ENCODE measurements around the gene CDK14. TPM values are rescaled to one million over a fixed set of nuclear protein-coding genes. Genes with fewer than 3 reads are reported as not detected.

Gene CDK14
- total RNA-seq, 5 donors from 2014 or later (not counting 1 experiment from before 2014, with no cell fraction given): 0.86 to 6.6 (median 1.6) TPM

DNA sequence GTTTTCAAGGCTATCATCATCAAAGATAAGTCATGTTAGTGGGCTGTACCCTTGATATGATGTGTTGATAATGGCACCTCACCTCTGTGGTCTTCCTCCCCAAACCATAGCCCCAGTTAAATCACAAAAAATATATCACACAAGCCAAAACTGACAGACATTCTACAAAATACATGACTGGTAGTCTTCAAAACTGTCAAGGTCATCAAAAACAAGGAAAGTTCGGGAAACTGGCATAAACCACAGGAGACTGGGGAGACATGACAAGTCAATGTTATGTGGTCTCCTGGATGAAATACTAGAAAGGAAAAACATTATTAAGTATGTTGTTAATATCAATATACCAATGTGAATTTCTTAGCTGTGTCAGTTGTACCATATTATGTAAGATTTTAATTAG, 388.6 kb downstream of the CDK14 start:
- no peaks in the 10 kb centered on the region for H3K27me3 ChIP-seq (replicated peaks in 1 of 2; ENCODE audit: control insufficient read depth in 2 of 2, extremely low read depth in 1 of 2, insufficient read depth in 2 of 2, low read length in 1 of 2)
- no peaks in the 10 kb centered on the region for H3K4me1 Mint-ChIP-seq
- H3K36me3 Mint-ChIP-seq: no peaks in the 10 kb centered on the region
- H3K9me3 Mint-ChIP-seq: peaks cover 5 to 18% (median 9%) of the 10 kb centered on the region in 3 donors
- H3K4me3 ChIP-seq (ENCODE audit: control insufficient read depth in 1 of 2, extremely low read depth in 1 of 2, low read length in 1 of 2): no peak overlapping the region
- ChIA-PET POLR2A (no interaction called here), CTCF (no interaction called here)
- no CpG with 5 or more reads among the region's 1 CpG for WGBS (ENCODE audit: insufficient coverage)
- DNase-seq: no peak
- no peaks in the 10 kb centered on the region for H3K9me3 ChIP-seq
- no peak overlapping the region for H3K4me3 Mint-ChIP-seq
- no peak overlapping the region for H3K27ac ChIP-seq (ENCODE audit: low read length)
- peaks cover 0 to 3% of the 10 kb centered on the region in 2 donors for H3K27me3 Mint-ChIP-seq
- no peak for ATAC-seq (replicated peaks in 1 of 4)
- no peaks in the 10 kb centered on the region for H3K4me1 ChIP-seq (ENCODE audit: control insufficient read depth in 1 of 2, extremely low read depth in 1 of 2, insufficient read depth in 2 of 2, low read length in 2 of 2)
- no peak overlapping the region for H3K27ac Mint-ChIP-seq
- no peaks in the 10 kb centered on the region for H3K36me3 ChIP-seq (ENCODE audit: control insufficient read depth in 2 of 2, extremely low read depth in 1 of 2, insufficient read depth in 1 of 2, low read length in 1 of 2)

DNA sequence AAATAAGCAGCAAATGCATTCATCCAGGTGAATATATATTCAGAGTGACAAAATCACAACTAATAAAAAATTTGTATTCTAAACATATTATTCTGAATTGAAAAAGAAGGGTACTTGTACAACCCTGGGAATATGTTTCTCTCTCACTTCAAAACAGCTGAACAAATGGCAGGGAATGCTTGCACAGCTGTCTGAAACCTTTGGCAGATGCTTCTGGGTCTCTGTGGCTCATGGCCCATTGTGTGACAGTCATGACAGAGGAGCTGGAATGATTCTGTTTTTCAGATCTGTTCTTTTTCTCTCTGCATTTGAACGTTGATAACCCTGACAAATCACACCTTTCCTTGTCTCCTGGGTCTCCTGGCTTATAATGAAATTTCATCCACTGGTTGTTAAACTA, 392.4 kb downstream of the CDK14 start:
- H3K9me3 Mint-ChIP-seq: peaks cover 0 to 3% (median 0%) of the 10 kb centered on the region in 3 donors
- H3K36me3 ChIP-seq (ENCODE audit: control insufficient read depth in 2 of 2, extremely low read depth in 1 of 2, insufficient read depth in 1 of 2, low read length in 1 of 2): no peaks in the 10 kb centered on the region
- WGBS (ENCODE audit: insufficient coverage): no CpG with 5 or more reads among the region's 1 CpG
- H3K4me1 Mint-ChIP-seq: no peaks in the 10 kb centered on the region
- no peak overlapping the region for H3K27ac ChIP-seq (ENCODE audit: low read length)
- no peak overlapping the region for H3K27ac Mint-ChIP-seq
- ChIA-PET POLR2A (no interaction called here), CTCF (no interaction called here)
- no peaks in the 10 kb centered on the region for H3K4me1 ChIP-seq (ENCODE audit: control insufficient read depth in 1 of 2, extremely low read depth in 1 of 2, insufficient read depth in 2 of 2, low read length in 2 of 2)
- ATAC-seq (replicated peaks in 1 of 4) (no peak), DNase-seq (no peak)
- H3K4me3 Mint-ChIP-seq: no peak overlapping the region
- H3K4me3 ChIP-seq (ENCODE audit: control insufficient read depth in 1 of 2, extremely low read depth in 1 of 2, low read length in 1 of 2): no peak overlapping the region
- no peaks in the 10 kb centered on the region for H3K27me3 ChIP-seq (replicated peaks in 1 of 2; ENCODE audit: control insufficient read depth in 2 of 2, extremely low read depth in 1 of 2, insufficient read depth in 2 of 2, low read length in 1 of 2)
- no peaks in the 10 kb centered on the region for H3K36me3 Mint-ChIP-seq
- H3K27me3 Mint-ChIP-seq: no peaks in the 10 kb centered on the region
- H3K9me3 ChIP-seq: no peaks in the 10 kb centered on the region

DNA sequence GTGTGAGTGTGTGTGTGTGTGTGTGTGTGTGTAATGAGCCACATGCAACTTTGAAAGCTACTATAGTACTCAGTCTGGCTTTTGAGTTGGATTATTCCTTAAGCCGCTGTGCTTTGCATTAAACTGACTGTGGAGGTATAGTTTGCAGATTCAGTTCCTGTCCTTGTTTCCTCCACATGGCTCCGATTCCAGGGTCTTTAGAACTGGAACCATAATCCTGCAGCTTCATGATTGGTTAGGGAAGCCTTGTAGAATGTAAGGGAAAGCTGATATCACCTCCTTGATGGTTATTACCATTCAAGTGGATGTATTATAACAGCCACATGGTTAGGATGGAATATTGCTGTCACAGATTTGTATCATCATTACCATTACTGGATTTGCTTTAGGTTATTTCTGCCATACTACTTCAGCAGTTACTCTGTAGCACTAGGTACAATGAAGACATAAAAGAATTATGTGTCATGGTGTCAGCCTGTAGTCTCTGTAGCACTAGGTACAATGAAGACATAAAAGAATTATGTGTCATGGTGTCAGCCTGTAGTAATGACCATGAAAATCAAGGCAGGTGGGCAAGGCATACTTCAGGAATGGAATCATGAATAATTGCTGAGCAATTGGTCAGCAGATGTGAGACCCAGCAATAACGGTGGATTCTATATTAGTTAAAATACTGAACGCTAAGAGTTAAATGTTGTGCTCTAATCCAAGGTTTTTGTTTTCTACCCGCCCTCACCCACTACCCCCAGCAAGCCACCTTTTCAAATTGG, 393.1 kb downstream of the CDK14 start:
- POLR2A ChIA-PET: no interaction called here
- Histone ChIP-seq H3K4me3 (ENCODE audit: control insufficient read depth in 1 of 2, extremely low read depth in 1 of 2, low read length in 1 of 2) (no peak overlapping the region), H3K4me1 (ENCODE audit: control insufficient read depth in 1 of 2, extremely low read depth in 1 of 2, insufficient read depth in 2 of 2, low read length in 2 of 2) (no peaks in the 10 kb centered on the region), H3K27ac (ENCODE audit: low read length) (no peak overlapping the region), H3K27me3 (replicated peaks in 1 of 2; ENCODE audit: control insufficient read depth in 2 of 2, extremely low read depth in 1 of 2, insufficient read depth in 2 of 2, low read length in 1 of 2) (no peaks in the 10 kb centered on the region), H3K9me3 (no peaks in the 10 kb centered on the region), H3K36me3 (ENCODE audit: control insufficient read depth in 2 of 2, extremely low read depth in 1 of 2, insufficient read depth in 1 of 2, low read length in 1 of 2) (no peaks in the 10 kb centered on the region)
- DNase-seq (no peak), ATAC-seq (replicated peaks in 1 of 4) (no peak)
- CTCF ChIA-PET: no interaction called here
- Mint-ChIP-seq H3K4me3 (no peak overlapping the region), H3K9me3 (peaks cover 0 to 3% (median 0%) of the 10 kb centered on the region in 3 donors), H3K27ac (no peak overlapping the region), H3K36me3 (no peaks in the 10 kb centered on the region), H3K27me3 (no peaks in the 10 kb centered on the region), H3K4me1 (no peaks in the 10 kb centered on the region)
- 100% methylated on average over 1 of the region's 5 CpGs for WGBS (ENCODE audit: insufficient coverage)

DNA sequence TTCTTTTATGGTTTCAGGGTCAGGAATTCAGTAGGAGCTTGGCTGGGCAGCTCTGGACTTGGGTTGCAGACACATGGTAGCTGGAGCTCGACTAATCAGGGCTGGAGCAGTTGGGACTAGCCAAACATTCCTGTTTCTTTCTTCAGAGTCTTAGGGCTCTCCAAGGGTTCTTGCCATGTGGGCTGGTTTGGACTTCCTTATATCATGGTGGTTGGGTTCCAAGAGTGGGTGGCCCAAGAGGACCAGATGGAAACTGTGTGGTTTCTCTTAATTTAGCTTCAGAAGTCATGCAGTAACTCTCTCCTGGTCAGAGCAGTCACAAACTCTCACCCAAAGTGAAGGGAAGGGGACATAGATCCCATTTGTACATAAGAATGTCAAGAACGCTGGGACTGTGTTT, 398.0 kb downstream of the CDK14 start:
- WGBS (ENCODE audit: insufficient coverage): 90% methylated on average over 1 of the region's 2 CpGs

DNA sequence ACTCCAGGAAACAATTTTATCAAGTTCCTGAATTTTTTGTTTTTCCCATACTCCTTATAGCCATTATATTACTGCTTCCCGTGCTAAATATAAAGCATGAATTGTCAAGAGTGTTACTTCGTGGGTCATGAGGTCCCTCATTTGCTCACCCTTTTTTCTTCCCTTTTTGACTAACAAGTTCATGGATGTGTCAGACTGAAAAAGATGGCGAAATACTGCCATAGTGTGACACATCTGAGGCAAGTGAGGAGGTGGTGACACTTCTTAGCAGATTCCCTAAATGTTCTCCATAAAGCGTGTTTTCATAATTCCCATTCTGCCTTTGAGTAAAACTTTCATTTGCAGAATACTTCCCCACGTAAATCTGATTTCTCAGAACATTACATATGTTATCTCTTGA, 398.5 kb downstream of the CDK14 start:
- POLR2A ChIA-PET: no interaction called here
- H3K4me1 Mint-ChIP-seq: no peaks in the 10 kb centered on the region
- no peaks in the 10 kb centered on the region for H3K27me3 Mint-ChIP-seq
- Histone ChIP-seq H3K27ac (ENCODE audit: low read length) (no peak overlapping the region), H3K27me3 (replicated peaks in 1 of 2; ENCODE audit: control insufficient read depth in 2 of 2, extremely low read depth in 1 of 2, insufficient read depth in 2 of 2, low read length in 1 of 2) (no peaks in the 10 kb centered on the region), H3K9me3 (no peaks in the 10 kb centered on the region), H3K36me3 (ENCODE audit: control insufficient read depth in 2 of 2, extremely low read depth in 1 of 2, insufficient read depth in 1 of 2, low read length in 1 of 2) (no peaks in the 10 kb centered on the region), H3K4me3 (ENCODE audit: control insufficient read depth in 1 of 2, extremely low read depth in 1 of 2, low read length in 1 of 2) (no peak overlapping the region), H3K4me1 (ENCODE audit: control insufficient read depth in 1 of 2, extremely low read depth in 1 of 2, insufficient read depth in 2 of 2, low read length in 2 of 2) (no peaks in the 10 kb centered on the region)
- WGBS (ENCODE audit: insufficient coverage): 80% methylated on average over 1 of the region's 5 CpGs
- no peak overlapping the region for H3K27ac Mint-ChIP-seq
- no peaks in the 10 kb centered on the region for H3K36me3 Mint-ChIP-seq
- ATAC-seq (replicated peaks in 1 of 4): no peak
- CTCF ChIA-PET: no interaction called here
- H3K4me3 Mint-ChIP-seq: no peak overlapping the region
- no peak for DNase-seq
- H3K9me3 Mint-ChIP-seq: peaks cover 0 to 3% (median 0%) of the 10 kb centered on the region in 3 donors

More for the DNA sequence above, 398.0 kb downstream of the CDK14 start:
- ChIA-PET POLR2A (no interaction called here), CTCF (no interaction called here)
- no peak overlapping the region for H3K4me3 ChIP-seq (ENCODE audit: control insufficient read depth in 1 of 2, extremely low read depth in 1 of 2, low read length in 1 of 2)
- H3K27me3 ChIP-seq (replicated peaks in 1 of 2; ENCODE audit: control insufficient read depth in 2 of 2, extremely low read depth in 1 of 2, insufficient read depth in 2 of 2, low read length in 1 of 2): no peaks in the 10 kb centered on the region
- H3K27ac ChIP-seq (ENCODE audit: low read length): no peak overlapping the region
- Mint-ChIP-seq H3K27me3 (no peaks in the 10 kb centered on the region), H3K4me3 (no peak overlapping the region), H3K9me3 (peaks cover 0 to 3% (median 0%) of the 10 kb centered on the region in 3 donors), H3K27ac (no peak overlapping the region), H3K36me3 (no peaks in the 10 kb centered on the region), H3K4me1 (no peaks in the 10 kb centered on the region)
- H3K36me3 ChIP-seq (ENCODE audit: control insufficient read depth in 2 of 2, extremely low read depth in 1 of 2, insufficient read depth in 1 of 2, low read length in 1 of 2): no peaks in the 10 kb centered on the region
- no peaks in the 10 kb centered on the region for H3K9me3 ChIP-seq
- DNase-seq (no peak), ATAC-seq (replicated peaks in 1 of 4) (no peak)
- H3K4me1 ChIP-seq (ENCODE audit: control insufficient read depth in 1 of 2, extremely low read depth in 1 of 2, insufficient read depth in 2 of 2, low read length in 2 of 2): no peaks in the 10 kb centered on the region

DNA sequence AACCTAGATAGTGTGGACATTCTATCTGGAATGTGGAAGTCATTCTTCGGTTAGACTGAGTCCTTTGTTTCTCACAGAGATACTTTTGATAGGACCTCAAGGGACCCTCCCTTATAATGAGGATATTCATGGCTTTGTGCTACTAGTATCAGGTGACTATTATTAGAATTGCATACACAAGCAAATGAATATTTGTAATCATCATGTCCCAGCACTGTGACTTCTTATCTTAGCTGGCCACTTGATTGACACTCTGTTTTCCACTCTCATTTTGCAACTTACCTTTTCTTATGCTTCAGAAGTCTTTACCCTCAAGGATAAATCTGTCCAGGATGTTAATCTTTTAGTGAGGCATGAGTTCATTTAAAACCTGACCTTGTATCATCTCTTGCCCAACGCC, 399.9 kb downstream of the CDK14 start:
- ChIA-PET CTCF (no interaction called here), POLR2A (no interaction called here)
- H3K9me3 ChIP-seq: no peaks in the 10 kb centered on the region
- H3K4me1 ChIP-seq (ENCODE audit: control insufficient read depth in 1 of 2, extremely low read depth in 1 of 2, insufficient read depth in 2 of 2, low read length in 2 of 2): no peaks in the 10 kb centered on the region
- Mint-ChIP-seq H3K9me3 (peaks cover 0 to 3% (median 0%) of the 10 kb centered on the region in 3 donors), H3K4me3 (no peak overlapping the region), H3K4me1 (no peaks in the 10 kb centered on the region), H3K36me3 (no peaks in the 10 kb centered on the region), H3K27me3 (no peaks in the 10 kb centered on the region), H3K27ac (no peak overlapping the region)
- no peak overlapping the region for H3K27ac ChIP-seq (ENCODE audit: low read length)
- H3K4me3 ChIP-seq (ENCODE audit: control insufficient read depth in 1 of 2, extremely low read depth in 1 of 2, low read length in 1 of 2): no peak overlapping the region
- no peak for ATAC-seq (replicated peaks in 1 of 4)
- no peak for DNase-seq
- H3K27me3 ChIP-seq (replicated peaks in 1 of 2; ENCODE audit: control insufficient read depth in 2 of 2, extremely low read depth in 1 of 2, insufficient read depth in 2 of 2, low read length in 1 of 2): no peaks in the 10 kb centered on the region
- H3K36me3 ChIP-seq (ENCODE audit: control insufficient read depth in 2 of 2, extremely low read depth in 1 of 2, insufficient read depth in 1 of 2, low read length in 1 of 2): no peaks in the 10 kb centered on the region
- WGBS (ENCODE audit: insufficient coverage): no CpG with 5 or more reads among the region's 2 CpGs
